ENCODE results near the gene EPN2.
"Not testable (repeated sequence)": the region's sequence is repeated elsewhere in the genome, so short reads cannot be mapped to it uniquely, and the experiment has no call there.

Gene EPN2

DNA sequence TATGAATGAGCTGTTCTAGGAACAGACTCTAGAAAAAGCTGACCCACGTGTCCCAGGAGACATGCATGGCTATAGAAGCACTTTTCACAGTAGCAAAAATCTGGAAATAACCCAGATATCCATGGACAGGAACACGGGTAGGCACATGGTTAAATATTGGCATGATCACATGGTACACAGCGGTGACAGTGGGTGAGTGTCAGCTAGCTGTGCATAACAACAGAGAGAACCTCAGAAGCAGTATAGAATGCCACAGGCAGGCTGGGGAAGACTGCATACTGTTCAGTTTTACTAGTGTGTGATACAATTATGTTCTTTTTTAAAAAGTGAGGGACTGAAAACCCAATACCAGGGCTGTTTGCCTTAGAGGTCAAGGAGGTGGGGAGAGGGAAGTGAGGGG lies 31.4 kb downstream of the EPN2 start:
- no peak for DNase-seq (ENCODE audit: low read depth)

DNA sequence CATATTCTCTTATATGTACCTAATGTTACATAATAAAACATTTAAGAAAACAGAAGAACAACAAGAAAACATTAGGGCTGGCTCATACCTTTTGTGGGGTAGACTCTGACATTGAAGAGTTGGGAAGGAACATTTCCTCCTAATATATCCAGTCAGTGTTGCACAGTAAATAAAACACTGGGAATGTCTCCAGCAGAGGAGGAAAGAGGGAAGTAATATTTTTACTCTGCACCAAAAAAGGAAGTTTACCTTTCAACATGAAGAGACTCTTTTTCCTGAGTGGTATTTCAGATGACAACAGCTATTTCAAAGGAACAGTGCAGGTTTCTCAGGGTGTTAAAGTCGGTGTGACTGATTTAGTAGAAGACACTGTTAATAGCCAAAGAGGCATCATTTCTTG lies 31.9 kb downstream of the EPN2 start:
- no peak for DNase-seq (ENCODE audit: low read depth)

DNA sequence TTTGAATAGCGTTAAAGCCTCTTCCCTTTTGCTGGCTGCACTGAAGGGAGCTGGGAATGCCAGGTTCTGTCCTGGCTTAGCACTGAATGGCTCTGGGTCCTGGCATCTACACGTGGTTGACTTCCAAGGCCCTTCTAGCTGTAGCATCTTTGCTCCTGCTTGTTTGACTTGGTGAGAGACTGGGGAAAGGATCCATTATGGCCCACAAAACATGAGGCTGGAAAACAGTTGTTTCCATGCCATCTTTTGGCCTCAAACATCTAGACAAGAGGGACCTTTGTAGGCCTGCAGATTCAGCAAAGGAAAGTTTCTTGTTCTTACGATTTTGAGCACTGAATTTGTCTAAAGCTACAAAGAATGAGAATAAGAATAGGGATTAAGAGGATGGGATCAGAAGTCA lies 32.5 kb downstream of the EPN2 start:
- no peak for DNase-seq (ENCODE audit: low read depth)

DNA sequence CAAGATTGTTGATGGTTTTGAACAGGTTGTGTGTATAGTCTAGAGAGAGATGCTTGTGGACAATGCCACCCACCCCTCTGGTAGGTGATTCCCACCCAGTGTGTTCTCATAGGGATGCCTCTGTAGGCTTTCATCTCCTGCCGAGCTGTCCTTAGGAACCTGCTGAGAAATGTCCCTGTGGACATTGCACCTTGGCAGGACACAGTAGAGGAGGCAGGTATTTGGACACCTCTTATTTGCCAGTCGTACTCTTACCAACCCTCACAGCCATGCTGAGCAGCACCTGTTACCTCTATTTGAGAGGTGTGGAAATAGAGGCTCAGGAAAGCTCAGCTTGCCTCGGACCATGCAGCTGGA lies 33.2 kb downstream of the EPN2 start:
- no peak for DNase-seq (ENCODE audit: low read depth)

DNA sequence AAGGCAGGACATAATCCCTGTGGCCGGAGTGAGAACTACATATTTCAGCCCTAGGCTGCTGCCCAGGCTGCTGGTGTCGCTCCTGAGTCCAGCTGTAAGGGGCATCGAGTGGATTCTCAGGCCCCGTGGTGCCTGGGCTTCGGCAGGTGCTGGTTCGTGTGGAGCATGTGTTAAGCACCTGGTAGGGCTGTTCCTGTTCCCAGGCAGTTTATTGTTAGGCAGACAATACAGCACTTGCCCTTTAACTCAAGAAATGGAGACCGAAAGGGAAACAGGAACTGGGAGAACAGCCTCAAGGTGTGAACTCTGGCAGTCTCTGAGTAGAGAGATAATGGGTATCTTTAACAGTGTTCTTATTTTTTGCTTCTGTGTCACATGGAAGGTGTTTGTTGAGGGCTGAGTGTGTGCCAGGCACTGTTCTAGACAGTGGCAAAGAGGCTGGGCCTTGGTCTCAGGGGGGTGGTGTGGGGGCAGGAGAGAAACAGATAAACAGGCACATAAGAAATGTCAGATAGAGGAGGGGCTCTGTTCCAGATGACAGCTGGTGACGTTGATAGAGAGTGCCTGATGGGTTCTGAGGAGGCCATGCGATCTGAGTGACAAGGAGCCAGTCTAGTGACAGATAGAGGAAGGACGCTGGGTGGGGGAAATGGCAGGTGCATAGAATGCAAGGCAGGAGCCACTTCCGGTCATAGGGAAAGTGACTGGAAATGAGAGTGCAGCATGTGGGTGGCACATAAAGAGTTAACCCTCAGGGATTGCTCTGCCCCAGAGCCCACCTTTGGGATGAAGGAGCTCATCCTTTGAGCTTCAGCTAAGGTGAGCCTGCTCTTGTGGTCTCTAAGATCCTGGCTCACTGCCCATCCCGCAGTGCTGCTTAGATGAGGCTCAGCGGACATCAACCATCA lies 33.8 kb downstream of the EPN2 start:
- no peak for DNase-seq (ENCODE audit: low read depth)

DNA sequence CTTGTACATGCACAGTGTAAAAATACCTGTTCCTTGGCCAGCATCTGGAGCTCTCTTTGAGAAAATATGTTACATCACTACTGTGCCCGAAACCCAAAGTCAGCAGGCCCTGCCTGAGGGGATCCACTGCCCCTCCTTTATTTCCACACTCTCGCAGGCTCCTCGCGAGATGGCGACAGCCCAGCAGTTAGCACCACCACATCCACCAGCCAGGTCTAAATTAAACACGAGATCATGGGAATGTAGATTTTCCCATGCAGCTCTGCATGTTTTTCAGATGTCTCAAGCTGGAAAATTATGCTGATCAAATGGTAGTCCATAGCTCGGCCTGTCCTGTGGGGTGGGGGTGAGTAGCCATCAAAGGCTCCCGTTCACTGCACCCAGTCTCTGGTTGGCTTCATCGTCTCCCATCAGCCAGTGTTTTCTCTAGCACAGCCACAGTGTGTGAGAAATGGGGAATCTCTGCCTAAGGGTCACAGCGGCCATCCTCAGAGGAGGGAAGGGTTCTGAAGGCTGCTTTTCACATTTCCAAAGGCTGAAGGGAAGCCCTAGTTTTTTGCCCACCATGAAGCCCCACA lies 34.7 kb downstream of the EPN2 start:
- no peak for DNase-seq (ENCODE audit: low read depth)

DNA sequence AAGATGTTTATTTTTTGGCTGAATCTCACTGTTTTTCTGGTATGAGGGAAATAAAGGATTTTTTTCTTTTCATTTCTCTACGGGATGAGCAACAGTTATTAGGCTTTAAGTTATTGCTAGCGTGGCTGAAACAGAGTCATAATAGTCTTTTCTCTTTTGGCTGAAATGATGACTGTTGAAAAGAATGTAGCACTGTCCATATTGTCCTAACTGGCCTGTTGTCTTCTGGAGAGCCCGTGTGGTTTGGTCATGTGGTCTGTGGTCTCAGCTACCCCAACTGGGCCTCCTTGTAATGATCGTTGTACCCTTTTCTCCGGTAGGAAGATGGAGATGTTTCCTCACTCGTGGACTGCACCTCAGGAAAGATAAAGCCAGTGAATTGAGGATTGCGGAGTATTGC lies 36.6 kb downstream of the EPN2 start:
- no peak for DNase-seq (ENCODE audit: low read depth)

DNA sequence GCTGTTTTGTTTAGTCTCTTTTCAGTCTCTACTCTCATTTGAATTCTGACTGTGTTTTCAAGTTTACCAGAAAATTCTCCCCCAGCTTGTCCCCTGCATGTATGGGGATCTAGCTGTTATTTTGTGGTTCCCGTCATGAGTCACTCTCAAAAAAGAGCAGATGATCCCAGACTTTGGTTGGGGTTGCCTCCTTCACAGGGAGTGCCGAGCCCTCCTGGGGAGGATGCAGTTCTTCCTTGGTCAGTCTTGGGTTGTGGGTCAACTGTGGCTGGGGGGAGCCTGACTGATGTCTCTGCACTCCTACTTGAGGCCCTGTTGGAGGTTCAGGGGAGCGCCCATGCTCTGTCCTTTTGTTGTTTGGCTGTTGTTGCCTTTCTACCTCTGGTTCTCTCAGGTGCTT lies 37.7 kb downstream of the EPN2 start:
- DNase-seq (ENCODE audit: low read depth), result no peak

DNA sequence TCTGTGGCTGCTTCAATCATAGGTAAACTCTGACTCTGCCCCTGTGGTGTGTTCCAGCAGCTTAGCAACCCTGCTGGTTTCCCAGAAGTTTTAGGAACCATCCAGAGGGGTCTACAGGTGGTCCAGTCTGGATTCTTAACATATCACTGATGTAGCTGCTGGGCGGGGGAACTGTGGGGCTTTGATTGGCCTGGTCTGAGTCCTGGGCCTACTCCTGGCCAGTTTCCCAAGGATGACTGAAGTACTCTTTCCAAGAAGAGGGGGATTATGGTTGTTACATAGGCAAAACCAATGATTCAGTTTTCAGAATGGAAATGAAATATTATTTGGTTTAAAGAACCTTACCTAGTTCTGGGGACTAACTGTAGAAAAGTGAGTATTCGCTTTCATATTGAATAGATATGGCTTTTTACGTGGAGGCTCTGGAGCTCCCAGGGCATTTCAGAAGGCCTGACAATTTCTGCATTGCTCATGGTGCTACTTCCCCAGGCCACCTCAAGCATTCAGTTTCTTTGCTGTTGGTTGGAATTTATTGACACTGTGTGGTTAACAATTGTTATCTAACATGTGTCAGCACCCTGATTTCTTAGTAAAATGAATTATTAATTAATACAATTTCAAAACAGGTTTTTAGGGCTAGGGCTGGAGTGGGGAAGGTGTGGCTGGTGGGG lies 38.4 kb downstream of the EPN2 start:
- no peak for DNase-seq (ENCODE audit: low read depth)

DNA sequence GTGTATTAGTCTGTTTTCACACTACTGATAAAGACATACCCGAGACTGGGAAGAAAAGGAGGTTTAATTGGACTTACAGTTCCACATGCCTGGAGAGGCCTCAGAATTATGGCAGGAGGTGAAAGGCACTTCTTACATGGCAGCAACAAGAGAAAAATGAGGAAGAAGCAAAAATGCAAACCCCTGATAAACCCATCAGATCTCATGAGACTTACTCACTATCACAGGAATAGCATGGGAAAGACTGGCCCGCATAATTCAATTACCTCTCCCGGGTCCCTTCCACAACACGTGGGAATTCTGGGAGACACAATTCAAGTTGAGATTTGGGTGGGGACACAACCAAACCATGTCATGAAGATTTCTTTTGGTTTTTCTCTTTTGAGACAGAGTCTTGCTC lies 41.1 kb downstream of the EPN2 start:
- DNase-seq (ENCODE audit: low read depth), result not testable (repeated sequence)

DNA sequence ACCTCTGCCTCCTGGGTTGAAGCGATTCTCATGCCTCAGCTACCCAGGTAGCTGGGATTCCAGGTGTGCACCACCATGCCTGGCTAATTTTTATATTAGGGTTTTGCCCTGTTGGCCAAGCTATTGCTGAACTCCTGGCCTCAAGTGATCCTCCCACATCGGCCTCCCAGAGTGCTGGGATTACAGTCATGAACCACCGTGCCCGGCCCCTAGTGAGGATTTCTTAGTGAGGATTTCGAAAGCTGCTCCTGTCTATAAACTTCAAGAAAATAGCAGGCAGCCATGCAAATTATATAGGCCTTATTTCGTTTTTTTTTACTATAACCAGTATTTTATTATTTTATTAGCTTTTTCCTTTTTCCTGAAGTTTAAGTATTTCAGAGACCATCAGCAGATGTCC lies 41.6 kb downstream of the EPN2 start:
- DNase-seq (ENCODE audit: low read depth), result no peak

DNA sequence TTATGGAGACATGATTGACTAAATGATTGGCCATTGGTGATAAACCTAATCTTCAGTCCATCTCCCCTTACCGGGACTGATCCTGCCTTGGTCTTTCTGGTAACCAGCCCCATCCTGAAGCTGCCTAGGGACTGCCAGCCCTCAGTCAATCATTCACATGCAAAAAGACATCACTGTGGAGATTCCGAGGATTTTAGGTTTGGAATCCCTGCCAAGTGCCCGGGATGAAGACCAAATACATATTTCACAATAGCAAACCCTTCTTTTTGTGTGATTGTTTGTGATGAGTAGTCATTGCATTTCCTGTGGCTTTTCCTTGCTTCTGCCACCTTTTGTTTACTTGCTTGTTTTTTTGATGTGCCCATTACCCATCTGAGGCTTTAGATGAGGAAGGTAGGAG lies 44.0 kb downstream of the EPN2 start:
- DNase-seq (ENCODE audit: low read depth), result no peak

DNA sequence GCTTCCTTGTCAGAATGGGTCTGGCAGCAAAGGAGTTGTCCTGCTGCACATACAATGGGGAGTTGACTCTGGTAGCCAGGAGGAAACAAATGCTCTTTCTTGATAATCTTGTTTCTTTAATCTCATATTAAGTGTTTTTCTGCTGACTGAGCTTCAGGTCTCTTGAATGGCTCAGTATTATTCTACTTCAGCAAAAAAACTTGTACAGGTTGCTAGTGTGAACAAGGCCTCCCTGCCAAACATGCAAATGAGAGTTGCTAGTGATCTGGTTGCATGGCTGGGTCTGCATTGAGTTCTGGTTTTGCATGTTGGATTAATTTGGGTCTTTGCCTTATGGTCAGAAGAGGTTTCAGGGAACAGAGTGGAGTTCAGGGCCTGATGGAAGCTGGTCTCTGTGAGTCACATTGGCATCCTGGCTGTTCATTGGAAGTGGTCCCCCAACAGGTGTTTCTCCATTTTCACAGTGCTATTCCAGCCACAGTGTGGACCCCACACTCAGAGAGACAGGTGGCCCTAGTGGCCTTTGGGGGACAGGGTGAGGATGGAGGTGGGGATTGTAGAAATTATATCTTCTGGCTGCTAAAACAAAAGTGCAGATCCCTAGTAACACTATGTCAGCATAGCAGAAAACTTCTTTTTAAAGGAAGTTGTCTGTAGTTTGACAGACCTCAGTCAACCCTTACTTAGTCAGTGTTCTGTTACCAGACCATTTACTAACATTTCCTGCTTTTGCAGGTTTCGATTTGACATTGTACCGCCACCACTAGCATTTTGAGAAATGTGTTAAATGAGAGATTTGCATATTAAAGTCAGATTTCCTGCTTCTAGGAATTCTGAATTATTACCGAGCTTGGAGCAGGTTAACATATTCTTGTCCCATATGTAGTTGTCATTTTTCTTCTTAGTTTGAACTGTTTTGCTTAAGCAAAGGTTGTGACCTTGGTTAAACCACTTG lies 47.1 kb downstream of the EPN2 start:
- no peak for DNase-seq (ENCODE audit: low read depth)

DNA sequence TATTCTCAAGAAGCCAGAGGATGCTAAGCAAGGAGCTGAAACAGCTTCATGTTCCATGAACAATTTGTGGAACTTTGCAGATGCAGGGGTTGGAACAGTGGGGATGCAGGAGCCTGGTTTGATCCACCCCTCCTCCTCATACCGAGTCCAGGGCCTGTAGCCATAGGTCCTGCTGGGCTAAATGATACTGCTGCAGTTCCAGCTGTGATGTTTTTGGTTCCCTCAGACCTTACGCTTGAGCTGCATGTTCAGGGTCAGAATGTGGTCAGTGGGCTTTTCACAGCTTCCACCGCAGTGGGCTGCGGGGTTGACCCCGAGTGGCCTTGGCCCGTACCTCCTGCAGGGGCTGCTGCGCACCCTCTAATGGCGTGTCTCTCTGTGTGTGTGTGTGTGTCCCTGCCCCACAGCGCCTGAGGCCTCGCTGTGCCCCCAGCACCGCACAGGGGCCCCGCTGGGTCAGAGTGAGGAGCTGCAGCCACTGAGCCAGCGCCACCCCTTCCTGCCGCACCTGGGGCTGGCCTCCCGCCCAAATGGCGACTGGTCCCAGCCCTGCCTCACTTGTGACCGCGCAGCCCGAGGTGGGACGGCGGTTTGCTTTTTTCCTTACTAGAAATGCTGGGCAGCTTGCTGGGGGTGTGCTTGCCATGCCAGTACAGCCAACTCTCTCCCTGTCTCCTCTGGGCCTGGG lies 48.2 kb downstream of the EPN2 start:
- no peak for DNase-seq (ENCODE audit: low read depth)

DNA sequence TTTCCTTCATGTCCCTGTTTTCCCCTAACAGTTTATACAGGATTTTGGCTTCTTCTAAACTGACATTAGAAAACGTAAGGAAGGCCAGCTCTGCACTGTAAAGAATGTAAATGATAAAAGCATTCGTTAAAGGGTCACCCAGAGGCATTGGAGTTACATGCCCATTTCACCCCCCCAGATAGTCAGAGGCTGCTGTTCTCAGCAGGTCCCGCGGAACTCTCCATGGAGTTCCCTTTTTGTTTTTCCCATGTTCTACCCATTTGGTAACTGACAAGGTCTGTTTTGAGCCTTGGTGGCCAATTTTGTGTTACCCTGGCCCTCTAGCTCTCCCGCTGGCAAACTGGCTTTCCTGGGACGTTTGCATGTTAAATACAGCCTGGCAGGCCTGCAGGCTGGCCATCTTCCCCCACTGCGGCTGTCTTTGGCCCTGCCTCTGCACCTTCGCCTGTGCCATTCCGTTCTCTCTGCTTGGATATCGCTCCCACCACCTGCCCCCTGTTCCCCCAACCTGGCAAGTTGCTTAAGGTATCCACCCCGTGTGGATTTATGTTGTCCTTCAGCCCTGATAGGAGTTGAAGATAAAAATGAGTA lies 49.7 kb downstream of the EPN2 start:
- DNase-seq (ENCODE audit: low read depth), result no peak

DNA sequence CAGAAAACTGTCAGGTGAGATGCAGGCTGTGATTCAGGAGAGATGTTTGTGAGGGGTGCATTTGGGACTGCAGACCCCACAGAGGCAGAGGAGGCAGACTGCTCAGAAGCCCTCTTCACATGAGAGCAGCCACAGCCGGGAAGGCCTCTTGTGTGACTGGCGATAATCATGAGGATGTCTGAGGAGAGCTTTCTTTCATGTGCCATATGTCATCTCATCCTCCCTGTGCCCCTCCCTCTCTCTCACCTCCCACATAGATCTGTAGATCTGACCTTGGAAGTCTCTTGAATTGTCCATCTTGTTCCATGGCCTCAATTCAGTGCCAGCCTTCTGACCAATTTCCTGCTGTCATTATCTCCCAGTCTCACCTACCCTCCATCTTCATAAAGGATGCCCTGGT lies 50.5 kb downstream of the EPN2 start:
- no peak for DNase-seq (ENCODE audit: low read depth)

DNA sequence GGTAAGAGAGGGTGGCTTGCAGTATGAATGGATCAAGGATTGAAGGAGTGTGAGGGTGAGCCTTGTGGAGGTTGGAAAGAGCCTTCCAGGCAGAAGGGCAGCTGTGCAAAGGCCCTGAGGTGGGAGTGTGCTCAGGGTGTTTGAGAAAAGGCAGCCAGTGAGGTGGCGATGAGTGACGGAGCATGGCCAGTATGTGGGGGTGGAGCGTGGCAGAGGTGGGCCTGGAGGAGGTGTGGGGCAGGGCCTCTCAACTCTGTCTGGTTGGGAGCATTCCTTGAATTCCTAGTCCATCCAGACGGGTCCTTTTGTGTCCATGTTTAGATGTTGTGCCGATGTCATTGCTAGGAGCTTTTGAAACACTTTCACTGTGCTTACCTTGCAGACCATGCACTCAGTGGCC lies 51.3 kb downstream of the EPN2 start:
- no peak for DNase-seq (ENCODE audit: low read depth)

DNA sequence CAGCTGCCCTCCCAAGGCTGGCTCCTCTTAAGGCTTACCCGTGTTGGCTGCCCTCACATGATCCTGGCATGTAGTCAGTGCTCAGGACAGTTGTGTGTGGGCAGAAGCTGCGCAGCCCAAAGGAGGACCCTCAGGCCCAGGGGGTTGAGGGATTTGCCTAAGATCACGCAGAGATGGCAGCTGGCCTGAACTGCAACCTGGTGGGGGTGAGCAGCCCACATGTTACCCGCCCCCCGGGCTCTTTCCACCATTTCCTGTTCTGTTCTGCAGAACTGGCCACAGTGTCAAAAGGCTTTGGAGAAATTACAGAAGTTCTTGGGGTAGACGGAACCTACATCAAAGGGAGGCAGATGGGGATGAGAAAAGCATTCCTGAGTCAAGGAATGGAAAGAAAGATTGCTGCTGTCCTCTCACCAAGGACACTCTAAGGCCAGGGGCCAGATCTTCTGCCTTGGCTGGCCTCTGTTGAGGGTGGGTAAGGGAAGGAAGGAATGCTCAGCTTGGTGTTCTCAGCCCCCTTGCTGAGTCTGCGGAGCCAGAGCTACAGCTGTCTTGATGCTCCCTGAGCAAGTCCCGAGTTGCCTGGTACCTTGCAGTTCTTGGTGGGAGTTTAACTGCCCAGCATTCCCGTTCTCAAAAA lies 53.0 kb downstream of the EPN2 start:
- no peak for DNase-seq (ENCODE audit: low read depth)

DNA sequence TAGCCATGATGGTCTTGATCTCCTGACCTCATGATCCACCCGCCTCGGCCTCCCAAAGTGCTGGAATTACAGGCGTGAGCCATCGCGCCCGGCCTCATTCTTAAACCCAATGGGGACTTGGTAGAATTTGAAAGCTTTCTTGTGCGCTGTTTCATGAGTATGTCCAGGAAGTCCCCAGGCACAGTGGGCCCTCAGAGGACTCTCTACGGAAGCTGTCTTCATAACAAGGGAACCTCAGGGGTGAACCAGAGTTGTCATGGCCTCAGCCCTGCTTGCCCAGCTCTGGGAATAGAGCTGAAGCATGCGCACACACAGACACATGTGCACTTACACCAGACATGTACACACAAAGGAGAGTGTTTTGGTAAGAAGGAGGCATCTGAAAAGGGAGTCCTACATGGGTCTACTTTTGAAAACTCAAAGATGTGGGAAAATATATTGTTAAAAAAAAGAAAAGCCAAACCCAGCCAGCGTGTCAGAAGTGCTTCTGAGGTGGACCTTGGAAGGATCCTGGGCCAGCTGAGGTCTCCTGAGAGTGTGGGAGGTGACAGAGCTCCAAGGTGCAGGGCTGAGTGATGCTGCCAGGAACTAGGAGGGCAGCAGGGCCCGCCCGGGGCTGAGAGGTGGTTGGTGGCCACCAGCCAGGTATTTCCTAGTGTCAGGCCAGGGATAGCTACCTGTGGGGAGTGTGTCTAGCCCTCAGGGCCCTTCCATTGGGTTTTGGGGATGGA lies 54.6 kb downstream of the EPN2 start:
- no peak for DNase-seq (ENCODE audit: low read depth)

DNA sequence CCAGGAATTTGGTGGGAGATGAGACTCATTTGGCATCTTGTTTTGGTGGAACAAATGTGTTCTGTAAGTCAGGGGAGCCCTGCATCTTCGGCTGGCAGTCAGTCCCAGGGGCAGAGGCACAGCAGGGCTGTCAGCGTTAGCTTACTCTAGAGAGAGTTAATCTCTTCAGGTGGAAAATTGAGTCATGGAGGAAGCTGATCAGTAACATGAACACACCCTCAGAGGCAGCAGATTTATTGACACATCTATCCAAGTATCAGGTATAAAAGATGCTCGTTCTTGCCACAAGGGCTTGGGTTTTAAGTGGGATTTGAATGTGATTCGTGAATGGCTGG lies 55.2 kb downstream of the EPN2 start:
- DNase-seq (ENCODE audit: low read depth), result no peak
